K562 (cell line): ENCODE measurements around the gene C6orf141. TPM values are rescaled to one million over a fixed set of nuclear protein-coding genes. Genes with fewer than 3 reads are reported as not detected.
A peak's percentile ranks its signal among the peaks of the same experiment; 100 is the strongest.

ENCODE experiments used
- ARID2 ChIP-seq: fragments of 450-650 bp; IDR thresholded peaks from 2 replicates; pipeline ENCODE4 v1.6.1; 2017; ENCODE audit warnings: antibody characterized with exemption, mild to moderate bottlenecking
- CBFA2T3 ChIP-seq: fragments of 450-650 bp; IDR thresholded peaks from 2 replicates; pipeline ENCODE4 v1.6.1; 2017
- CREB1 ChIP-seq, 2 experiments: sonication (generic) in 1 of 2; formaldehyde crosslinking in 1 of 2; IDR thresholded peaks; 2 replicates each; pipeline versions ENCODE4 v1.6.1 to v1.8.0; 2012 to 2022; ENCODE audit warnings: inconsistent platforms in 1 of 2, mild to moderate bottlenecking in 1 of 2, missing genetic modification reagents in 1 of 2, moderate library complexity in 1 of 2
- HNRNPK ChIP-seq: fragments of 200-400 bp; formaldehyde crosslinking; IDR thresholded peaks from one replicate; pipeline ENCODE4 v1.6.1; 2018; ENCODE audit warnings: mild to moderate bottlenecking, low read depth, low read length; ENCODE audit not compliant: poor library complexity, severe bottlenecking
- MBD2 ChIP-seq: sonication (generic); IDR thresholded peaks from 2 replicates; pipeline ENCODE4 v1.6.1; 2016; ENCODE audit warnings: low read depth, borderline replicate concordance
- NKRF ChIP-seq: fragments of 450-650 bp; IDR thresholded peaks from 2 replicates; pipeline ENCODE4 v1.6.1; 2016; ENCODE audit warnings: borderline replicate concordance
- SMAD4 ChIP-seq: fragments of 250-450 bp; sonication (Bioruptor Pico); conservative IDR thresholded peaks from 2 replicates; pipeline ENCODE4 v1.8.0; 2021; ENCODE audit warnings: inconsistent platforms, mild to moderate bottlenecking, moderate library complexity
- TGIF2 ChIP-seq: sonication (generic); formaldehyde crosslinking; IDR thresholded peaks from 2 replicates; pipeline ENCODE4 v1.8.1; 2022; ENCODE audit warnings: mild to moderate bottlenecking, missing genetic modification reagents, moderate library complexity
- USF1 ChIP-seq: sonication (generic); formaldehyde crosslinking; IDR thresholded peaks from 2 replicates; pipeline ENCODE4 v1.9.0; 2022; ENCODE audit warnings: mild to moderate bottlenecking, missing genetic modification reagents
- polyA plus RNA-seq, 8 experiments: library from polyadenylated mRNA; depleted of rRNA in 4 of 8; stranded (reverse) in 5 of 8; unstranded in 3 of 8; fragments of >200 nt; fragmentation: Nextera tagmentation in 2 of 8; fragmentation: Illumina TruSeq in 1 of 8; extraction: Ambion mirVana in 2 of 8; extraction: Trizol in 1 of 8; gene quantifications; 2 replicates each; pipeline versions ENCODE4 v1.2.1 to v1.2.3, GENCODE V29; 2011 to 2014; ENCODE audit warnings: inconsistent platforms in 1 of 8, missing spikeins in 1 of 8
- total RNA-seq, 7 experiments: library from RNA; depleted of rRNA in 6 of 7; stranded (reverse); fragments of >200 nt in 6 of 7; fragmentation: Illumina TruSeq in 2 of 7; extraction: Trizol in 2 of 7; gene quantifications; 2 replicates each; pipeline versions ENCODE4 v1.2.1 to v1.2.3, GENCODE V29; 2011 to 2021; ENCODE audit warnings: low replicate concordance in 1 of 7

C6orf141 gene
- total and polyA plus RNA-seq, 9 of the 15 experiments (the other 6 are each of a cell fraction or from before 2014, with no cell fraction given): not detected

- TF ChIP-seq NKRF (no peak), HNRNPK (peak; percentile 92), USF1 (CRISPR knock-in tag) (no peak), SMAD4 (CRISPR knock-in tag) (no peak), CBFA2T3 (peak; percentile 31; the same call in 1 of the 2 replicates), TGIF2 (CRISPR knock-in tag) (no peak), CREB1 (IDR thresholded peaks at IDR 0.05) (no peak), CREB1 (CRISPR knock-in tag; IDR thresholded peaks at IDR 0.05) (no peak), MBD2 (no peak), ARID2 (no peak)
- TF ChIP-seq, all 486 proteins: peak for 5
Measured at GRCh38 chr6:49515485-49516146, 34.9 kb upstream of the C6orf141 start (continued).
